GM19193 (cell line): ENCODE data around the gene INPP4A.

Experiments used
- POLR2A ChIP-seq: IDR thresholded peaks from 4 replicates; pipeline ENCODE4 v1.6.1; 2011; ENCODE audit not compliant: insufficient read depth, insufficient read length; ENCODE audit errors: extremely low read depth

INPP4A gene

DNA sequence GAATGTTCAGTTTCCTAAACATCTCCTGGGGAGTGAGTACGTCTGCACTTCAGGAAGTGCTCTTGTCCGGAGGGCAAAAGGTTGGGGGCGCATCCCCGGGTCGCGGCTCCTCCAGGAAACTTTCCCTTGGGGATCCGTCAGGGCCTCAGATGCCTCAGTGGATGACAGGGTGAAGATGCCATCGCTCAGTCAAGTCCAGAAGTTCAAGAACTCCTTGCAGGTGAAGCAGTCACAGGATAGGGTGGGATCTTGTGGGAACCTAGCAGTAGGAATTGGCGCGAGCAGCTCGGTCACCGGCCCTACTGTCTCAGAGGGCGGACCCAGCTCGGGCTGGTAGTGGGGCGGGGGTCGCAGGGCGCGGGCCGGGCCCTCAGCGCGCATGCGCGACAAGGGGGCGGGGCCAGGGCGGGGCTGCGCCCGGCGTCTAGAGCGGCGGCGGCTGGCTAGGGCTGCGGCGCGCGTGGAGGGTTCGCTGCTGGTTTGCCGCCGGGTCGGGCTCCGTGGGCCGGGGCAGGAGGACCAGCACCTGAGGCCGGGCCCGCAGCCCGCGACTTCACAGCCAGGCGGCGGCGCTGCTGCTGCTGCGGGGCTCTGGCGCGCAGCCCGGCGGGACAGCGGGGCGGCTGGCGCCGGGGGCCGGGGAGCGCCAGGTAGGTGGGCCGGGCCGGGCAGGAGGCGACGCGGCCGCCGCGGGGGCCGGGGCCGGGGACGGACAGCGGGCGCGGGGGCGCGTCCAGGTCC lies at the start of gene INPP4A:
INPP4A (plus strand) TSS at position 423 of the 741 bp plus-strand sequence. CDS start 75,191 bp downstream, outside the sequence.
- peak; percentile 80 for TF ChIP-seq POLR2A

DNA sequence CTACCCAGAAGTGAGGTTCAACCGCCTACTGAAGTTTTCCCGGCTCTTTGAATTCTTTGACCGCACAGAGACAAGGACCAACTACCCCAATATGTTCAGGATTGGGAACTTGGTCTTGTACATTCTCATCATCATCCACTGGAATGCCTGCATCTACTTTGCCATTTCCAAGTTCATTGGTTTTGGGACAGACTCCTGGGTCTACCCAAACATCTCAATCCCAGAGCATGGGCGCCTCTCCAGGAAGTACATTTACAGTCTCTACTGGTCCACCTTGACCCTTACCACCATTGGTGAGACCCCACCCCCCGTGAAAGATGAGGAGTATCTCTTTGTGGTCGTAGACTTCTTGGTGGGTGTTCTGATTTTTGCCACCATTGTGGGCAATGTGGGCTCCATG lies 48.7 kb upstream of the INPP4A start:
- no peak for TF ChIP-seq POLR2A

DNA sequence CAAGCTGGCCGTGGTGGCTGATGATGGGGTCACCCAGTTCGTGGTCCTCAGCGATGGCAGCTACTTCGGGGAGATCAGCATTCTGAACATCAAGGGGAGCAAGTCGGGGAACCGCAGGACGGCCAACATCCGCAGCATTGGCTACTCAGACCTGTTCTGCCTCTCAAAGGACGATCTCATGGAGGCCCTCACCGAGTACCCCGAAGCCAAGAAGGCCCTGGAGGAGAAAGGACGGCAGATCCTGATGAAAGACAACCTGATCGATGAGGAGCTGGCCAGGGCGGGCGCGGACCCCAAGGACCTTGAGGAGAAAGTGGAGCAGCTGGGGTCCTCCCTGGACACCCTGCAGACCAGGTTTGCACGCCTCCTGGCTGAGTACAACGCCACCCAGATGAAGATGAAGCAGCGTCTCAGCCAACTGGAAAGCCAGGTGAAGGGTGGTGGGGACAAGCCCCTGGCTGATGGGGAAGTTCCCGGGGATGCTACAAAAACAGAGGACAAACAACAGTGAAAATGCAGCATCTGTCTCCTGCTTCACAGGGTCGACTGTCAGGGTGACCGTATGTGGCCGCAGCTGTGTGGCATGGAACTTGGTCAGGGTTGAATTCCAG lies 47.8 kb upstream of the INPP4A start:
- no peak for TF ChIP-seq POLR2A

DNA sequence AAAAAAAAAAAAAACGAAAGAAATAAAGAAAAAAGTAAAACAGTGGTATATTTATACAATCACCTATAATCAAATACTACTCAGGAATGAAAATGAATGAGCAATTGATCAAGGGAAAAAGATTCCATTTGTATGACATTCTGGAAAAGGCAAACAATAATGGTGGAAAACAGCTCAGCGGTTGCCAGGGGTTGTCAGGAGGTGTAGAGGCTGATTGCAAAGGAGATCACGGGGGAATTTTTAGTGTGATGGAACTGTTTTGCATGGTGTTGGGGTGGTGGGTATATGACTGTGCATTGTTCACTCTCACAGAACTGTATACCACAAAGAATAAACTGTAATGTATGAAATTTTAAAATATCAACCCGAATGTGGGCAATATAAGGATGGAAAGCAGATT lies 45.5 kb upstream of the INPP4A start:
- no peak for TF ChIP-seq POLR2A

DNA sequence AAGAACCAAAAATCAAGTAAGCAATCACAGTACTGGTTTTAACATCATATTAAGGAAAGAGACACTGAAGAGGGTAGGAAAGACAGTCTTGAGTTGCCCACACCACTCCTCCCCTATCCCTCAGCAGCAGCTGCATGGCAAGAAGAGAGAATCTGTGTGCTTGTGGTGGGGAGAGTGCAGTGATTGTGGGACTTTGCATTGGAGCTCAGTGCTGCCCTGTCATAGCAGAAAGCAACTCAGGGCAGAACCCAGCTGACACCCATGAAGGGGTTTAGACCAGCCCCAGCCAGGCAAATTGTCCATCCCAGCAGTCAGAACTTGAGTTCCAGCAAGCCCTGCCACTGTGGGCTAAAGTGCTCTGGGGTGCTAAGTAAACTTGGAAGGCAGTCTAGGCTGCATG lies 40.8 kb upstream of the INPP4A start:
- no peak for TF ChIP-seq POLR2A

DNA sequence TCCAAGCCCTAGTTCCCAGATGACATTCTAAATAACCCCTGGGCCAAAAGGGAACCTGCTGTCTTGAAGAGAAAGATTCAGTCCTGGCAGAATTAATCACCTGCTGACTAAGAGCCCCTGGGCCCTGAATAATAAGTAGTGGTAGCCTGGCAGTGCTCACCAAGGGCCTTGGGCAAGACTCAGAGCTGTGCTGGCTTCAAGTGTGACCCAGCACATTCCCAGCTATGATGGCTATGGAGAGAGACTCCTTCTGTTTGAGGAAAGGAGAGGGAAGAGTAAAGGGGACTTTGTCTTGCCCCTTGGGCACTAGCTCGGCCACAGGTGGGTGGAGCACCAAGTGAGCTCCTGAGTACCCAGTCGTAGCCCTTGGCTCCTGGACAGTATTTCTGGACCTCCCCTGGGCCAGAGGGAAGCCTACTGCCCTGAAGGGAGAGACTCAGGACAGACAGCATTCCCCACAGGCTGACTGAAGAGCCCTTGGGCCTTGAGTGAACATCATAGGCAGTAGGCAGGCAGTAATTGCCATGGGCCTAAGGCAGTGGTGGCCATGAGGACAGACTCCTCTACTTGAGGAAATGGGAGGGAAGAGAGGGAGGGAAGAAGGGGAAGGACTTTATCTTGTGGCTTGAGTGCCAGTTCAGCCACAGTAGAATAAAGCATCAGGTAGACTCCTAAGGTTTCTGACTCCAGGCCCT lies 40.0 kb upstream of the INPP4A start:
- TF ChIP-seq POLR2A = no peak

DNA sequence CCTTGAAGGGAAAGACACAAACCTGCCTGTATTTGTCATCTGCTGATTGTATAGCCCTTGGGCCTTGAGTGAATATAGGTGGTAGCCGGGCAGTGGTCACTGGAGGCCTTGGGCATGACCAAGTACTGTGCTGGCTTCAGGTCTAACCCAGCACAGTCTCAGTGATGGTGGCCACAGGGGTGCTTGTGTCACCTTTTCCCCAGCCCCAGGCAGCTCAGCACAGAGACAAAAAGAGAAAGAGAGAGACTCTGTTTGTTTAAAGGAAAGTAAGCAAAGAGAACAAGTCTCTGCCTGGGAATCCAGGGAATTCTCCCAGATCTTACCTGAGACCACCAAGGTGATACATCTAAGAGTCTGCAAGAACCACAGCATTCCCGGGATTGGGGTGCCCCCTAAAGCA lies 39.4 kb upstream of the INPP4A start:
- TF ChIP-seq POLR2A = no peak

DNA sequence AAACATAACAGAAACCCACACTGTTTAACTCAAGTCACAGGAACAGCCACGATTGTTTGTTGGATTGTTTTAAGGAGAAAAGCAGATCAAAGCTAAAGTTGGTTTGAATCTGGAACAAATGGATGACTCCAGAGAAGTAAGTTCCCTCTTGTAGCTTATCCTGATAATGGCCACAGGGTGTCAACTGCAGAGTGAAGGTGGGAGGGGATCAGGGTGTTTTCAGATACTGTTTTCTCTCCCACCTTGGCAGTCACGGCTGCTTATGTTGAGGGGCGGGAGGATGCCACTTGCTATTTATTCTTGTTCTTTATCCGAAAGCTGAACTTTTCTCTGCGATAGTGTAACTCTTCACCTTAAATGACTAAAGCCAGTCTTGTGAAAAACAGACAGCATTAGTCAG lies 36.5 kb upstream of the INPP4A start:
- TF ChIP-seq POLR2A = no peak

DNA sequence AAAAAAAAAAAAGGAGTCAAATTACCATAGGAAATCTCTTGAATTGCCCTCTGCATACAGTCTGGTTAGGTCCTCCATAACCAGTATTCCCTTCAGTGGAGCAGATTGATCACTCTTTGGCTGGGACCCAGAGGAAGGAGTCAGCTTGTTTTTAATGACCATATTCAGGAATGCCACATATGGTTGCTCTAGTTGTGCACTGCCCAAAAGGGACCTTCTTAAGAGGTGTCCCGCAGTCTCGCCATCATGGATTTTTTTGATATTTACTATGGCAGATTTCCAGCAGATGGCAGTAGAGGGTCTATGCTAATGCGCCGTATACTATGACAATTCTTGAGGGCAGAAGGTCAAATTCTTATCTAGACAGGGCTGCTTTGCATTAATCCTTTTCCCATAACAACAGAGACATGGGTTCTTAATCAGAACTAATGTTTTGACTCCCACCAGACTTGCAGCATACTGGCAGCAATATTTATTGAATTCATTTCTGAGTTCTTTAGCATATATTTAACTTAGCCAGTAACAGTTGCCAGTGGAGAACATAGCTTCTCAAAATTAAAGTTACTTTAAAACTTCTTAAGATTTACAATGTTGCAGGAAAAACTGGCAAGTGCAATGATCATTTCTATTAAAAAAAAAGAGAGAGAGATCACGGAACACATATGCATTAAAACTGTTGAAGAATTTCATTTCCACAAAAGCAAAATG lies 31.8 kb upstream of the INPP4A start:
- TF ChIP-seq POLR2A = no peak

DNA sequence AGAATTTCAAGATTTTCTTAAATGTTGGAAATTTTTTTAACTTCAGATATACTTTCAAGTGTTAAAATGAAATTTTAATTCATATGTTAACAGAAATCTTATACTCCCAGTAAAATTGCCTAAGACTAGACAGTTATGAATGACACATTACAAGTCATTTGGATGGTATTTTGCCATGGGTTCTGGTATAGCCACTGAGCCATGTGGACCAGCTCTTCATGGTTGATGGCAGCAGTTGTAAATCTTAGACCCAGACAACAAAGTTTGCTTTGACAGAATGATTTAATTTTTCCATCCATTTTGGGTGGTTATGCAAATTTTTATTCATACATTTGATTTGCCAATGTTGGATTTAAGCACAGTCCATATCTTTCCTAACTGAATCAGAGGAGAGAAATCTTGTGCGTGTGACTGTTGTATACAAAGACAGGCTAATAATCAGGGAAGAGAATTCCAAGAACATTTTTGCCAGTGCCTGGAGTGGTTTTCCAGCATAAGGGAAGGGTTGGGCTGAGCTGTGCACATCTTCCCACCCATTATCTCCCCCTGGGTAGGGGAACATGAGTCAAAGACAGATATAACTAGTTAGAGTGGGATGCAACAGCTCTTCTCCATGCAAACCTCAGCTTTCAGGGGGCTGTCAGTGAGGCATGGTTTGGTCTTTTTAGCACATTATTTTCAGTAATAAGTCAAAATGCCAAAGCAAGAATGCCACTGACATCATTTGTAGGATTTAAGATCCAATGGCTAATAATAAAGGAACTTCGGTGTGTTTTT lies 28.1 kb upstream of the INPP4A start:
- TF ChIP-seq POLR2A = no peak

DNA sequence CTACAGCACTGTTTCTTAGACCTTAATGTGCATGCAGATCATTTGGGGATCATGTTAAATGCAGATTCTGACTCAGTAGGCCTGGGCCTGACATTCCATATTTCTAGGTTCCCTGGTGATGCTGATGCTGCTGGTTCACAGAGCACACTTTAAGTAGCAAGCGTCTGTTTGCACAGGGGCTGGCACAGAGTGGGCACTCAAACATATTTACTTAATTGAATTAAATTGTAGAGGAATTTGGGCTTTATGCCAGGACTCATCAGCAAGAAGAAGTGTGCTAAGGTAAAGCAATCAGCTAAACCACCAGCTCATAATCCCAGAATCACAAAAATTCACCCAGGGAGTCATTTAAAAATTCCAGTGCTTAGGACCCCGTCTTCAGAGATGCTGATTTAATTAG lies 25.1 kb upstream of the INPP4A start:
- no peak for TF ChIP-seq POLR2A

DNA sequence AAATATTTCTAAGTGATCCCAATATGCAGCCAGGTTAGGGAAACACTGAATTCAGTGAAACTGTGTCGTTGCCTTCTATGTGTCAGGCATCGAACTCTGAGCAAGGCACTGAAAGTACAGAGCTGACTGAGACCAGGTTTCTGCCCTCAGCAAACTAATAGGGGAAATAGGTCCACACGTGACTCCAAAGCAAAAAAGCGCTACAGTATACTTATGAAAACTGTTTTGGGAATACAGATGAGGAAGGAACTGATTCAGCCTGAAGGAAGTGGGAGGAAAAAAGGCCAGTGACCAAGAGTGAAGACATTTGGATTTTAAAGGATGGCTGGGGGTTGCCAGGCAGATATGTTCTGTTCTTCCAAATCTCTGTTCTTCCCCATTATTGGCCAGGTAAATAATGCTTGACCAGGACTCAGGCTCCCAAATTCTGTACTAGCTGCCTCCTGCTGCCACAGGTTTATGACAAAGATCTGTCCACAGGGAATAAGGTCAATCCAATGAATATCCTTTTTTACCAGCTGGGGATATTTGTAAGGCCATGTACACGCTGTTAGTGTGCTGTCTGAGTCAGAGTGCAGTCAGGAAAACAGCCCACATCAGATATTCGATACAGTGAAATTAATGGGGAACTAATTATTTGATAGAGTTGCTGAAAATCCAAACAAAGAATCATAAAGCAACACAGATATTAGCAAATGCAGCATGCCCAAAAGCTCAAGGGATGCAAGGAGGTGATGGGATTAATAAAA lies 24.5 kb upstream of the INPP4A start:
- TF ChIP-seq POLR2A = no peak

DNA sequence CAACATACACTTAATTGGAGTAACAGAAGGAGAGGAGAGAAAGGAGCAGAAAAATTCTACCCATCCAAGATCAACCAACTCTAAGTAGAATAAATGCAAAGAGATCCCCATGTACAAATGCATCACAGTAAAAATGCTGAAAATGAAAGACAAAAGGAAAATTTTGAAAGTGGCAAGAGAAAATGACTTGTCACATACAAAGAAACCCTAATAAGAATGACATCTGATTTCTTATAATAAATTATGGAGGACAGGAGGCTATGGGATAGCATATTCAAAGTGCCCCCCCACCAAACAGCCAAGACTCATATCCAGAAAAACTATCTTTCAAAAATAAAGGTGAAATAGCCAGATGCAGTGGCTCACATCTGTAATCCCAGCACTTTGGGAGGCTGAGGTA lies 22.2 kb upstream of the INPP4A start:
- no peak for TF ChIP-seq POLR2A

DNA sequence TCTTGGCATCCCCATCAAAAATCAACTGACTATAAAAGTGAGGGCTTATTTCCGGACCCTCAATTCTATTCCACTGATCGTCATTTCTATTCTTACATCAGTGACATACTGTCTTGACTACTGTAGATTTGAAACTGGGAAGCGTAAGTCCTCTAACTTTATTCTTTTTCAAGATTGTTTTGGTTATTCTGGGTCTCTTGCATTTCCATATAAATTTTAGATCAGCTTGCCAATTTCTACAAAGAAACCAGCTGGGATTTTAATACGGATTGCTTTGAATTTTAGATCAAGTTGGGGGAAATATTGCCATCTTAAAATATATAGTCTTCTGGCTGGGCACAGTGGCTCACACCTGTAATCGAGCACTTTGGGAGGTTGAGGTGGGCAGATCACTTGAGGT lies 17.9 kb upstream of the INPP4A start:
- TF ChIP-seq POLR2A = no peak
